GM04503 (cell line): ENCODE results near the gene XPOT.
A peak's percentile ranks its signal among the peaks of the same experiment; 100 is the strongest.
"Not testable (repeated sequence)": the region's sequence is repeated elsewhere in the genome, so short reads cannot be mapped to it uniquely, and the experiment has no call there.

Experiments
- DNase-seq: peaks from one replicate; pipeline ENCODE4 v3.0.0-alpha.2; 2012; ENCODE audit warnings: low read depth

XPOT gene

DNA sequence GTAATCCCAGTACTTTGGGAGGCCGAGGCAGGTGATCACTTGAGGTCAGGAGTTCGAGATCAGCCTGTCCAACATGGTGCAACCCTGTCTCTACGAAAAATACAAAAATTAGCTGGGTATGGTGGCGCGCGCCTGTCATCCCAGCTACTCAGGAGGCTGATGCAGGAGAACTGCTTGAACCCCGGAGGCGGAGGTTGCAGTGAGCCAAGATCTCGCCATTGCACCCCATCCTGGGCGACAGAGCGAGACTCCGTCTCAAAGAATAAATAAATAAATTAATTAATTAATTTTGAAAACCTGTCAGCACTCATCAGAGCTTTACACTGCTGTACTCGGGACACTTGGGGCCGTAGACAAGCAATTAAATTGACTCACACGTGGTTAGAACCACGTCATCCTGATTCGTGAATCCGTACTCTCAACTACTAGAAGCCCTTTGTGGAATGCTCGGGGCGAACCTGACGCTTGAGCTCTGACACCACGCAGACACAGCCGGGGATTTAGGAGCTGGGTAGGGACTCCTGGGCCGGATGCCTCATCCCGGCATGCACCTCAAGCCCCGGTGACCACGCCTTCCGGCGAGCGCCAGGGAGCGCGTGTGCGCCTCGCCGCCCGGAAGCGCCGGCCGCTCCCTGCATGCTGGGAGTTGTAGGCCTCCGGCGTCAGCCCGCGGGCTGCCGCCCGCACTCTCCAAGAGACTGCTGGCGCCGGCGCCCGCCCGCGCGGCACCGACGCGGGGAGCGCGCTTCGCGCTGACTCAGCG is at the start of gene XPOT:
Gene XPOT (plus strand): TSS at position 686 of the 763 bp plus-strand sequence. CDS start 5,644 bp downstream, outside the sequence.
- peak; percentile 85 for DNase-seq

GRCh38 chr12:64356209-64356608 is 48.0 kb upstream of the XPOT start:
- DNase-seq = not testable (repeated sequence)

- not testable (repeated sequence) for DNase-seq
These were observed 43.0 kb upstream of the XPOT start for GRCh38 chr12:64361173-64361572.

- no peak for DNase-seq
These were observed 41.4 kb upstream of the XPOT start for GRCh38 chr12:64362721-64363305.

DNA sequence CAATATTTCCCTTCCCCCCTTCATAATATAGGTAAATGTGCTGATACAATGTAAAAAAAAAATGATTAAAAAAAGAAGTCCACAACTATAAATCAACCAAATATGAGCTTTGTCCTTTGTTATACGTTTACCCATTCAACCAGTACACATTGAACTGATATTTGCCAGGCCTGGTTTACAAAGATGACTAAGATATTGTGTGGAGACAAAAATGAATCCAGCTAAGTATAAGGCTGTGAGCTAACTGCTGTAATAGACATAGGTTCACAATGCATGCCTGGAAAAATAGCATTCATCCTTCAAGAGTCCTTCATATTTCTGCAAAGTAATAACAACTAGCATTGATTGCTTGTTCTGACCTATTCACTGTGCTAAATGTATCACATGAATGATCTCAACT is 20.5 kb upstream of the XPOT start:
- no peak for DNase-seq

DNA sequence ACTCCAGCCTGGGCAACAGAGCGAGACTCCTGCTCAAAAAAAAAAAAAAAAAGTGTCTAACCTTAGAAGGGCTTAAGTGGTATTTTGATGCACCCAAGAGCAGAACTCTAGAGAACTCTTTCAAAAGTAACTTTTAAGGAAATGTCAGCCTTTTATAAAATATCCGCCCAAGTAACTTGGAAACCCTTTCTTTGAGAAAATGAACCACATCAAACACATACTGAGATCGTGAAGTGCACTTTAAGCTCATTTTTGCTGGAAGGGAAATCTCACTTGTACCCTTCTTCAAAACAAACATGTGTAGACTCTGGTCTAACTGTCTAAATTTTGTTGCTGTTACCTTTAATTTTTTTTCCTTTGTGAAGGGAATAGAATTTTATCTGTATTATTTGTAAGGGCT is 19.2 kb upstream of the XPOT start:
- DNase-seq = no peak

DNA sequence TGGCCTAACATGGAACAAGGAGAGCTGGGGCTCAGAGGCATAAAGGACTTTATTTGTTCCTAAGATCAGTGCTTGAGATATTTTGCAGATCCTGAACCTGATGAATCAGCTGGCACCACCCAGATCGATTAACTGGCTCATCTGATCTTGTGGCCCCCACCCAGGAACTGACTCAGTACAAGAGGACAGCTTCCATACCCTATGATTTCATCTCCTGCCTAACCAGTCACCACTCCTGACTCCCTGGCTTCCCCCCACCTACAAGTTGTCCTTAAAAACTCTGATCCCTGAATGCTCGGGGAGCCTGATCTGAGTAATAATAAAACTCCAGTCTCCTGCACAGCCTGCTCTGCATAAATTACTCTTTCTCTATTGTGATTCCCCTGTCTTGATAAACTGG is 18.7 kb upstream of the XPOT start:
- DNase-seq = no peak

- no peak for DNase-seq
These were observed 16.9 kb upstream of the XPOT start for GRCh38 chr12:64387197-64387816.

DNA sequence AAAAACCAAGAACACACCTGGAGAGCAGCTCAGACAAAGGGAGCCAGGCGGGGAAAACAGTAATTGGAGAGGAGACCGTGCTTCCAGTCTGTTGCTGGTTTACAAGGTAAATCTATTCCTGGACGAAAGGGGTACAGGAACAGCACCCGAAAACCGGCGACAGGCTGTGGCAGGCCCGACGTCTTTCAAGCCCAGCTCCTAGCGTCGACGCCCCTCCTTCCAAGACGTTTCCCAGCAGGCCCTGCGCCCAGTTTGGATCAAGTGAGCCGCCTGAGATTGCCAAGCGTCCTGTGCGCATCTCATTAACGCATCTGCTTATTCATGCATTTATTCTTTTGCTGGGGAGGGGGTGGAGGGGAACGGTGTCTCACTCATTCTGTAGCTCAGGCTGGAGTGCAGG is 15.0 kb upstream of the XPOT start:
- DNase-seq = no peak

DNA sequence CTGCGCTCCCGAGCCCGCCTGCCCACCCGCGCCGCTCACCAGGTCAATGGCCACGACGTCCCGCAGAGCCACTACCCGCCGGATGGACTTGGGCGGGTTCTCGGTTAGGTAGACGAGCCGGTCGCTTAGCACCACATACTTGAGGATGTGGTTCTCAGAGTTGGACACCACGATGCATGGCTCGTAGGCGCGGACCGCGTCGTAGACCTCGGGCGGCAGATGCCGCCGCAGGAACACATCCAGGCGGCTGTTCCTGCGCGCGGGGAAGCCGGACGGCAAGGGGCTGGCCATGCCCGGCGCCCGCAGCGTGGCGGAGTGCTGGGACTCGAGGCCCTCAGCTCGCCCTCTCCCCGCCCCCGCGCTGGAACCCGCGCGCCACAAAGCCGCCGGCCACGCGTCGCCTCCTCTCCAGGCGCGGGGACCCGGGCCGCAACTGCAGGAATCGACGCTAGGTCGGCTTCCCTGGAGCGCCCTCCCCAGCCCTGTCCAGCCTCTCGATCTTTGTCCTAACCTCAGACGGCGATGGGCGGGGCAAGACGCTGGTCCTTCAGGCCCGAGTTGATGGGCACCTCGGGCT is 13.8 kb upstream of the XPOT start, which contains the start of gene C12orf56:
Gene C12orf56 (minus strand): TSS at position 484 of the 577 bp plus-strand sequence. CDS start 193 bp downstream, at position 291.
- DNase-seq = no peak

- no peak for DNase-seq
These were observed 12.0 kb upstream of the XPOT start for GRCh38 chr12:64392221-64392620.

- no peak for DNase-seq
These were observed 8.5 kb upstream of the XPOT start for GRCh38 chr12:64395739-64396138.

DNA sequence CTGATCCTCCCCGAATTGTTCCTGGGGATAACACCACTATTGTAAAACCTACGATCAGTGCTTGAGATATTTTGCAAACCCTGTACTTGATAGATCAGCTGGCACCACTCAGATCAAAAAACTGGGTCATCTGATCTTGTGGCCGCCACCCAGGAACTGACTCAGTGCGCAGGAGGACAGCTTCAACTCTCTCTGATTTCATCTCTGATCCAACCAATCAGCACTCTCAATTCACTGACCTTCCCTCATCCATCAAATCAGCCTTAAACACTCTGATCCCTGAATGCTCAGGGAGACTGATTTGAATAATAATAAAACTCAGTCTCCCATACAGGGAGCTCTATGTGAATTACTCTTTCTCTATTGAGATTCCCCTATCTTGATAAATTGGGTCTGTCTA is 4.2 kb upstream of the XPOT start:
- DNase-seq = no peak

DNA sequence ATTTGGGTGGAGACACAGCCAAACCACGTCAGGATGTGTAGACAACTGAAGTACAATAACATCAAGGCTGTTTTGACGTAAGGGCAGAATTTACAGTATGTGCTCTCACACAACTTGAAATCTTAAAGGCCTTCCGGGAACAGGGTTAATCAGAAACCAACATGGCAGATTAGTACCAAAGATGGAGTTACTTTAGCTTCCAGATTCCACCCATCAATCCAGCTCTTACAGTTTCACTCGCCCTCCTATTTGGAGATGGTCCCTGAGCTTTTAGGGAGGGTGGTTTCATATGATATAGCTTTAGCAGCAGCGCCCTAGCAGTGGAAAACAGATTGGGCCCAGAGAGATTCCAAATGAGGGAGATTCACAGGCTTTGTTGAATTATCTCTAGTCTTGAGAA is 2.0 kb upstream of the XPOT start:
- no peak for DNase-seq

DNA sequence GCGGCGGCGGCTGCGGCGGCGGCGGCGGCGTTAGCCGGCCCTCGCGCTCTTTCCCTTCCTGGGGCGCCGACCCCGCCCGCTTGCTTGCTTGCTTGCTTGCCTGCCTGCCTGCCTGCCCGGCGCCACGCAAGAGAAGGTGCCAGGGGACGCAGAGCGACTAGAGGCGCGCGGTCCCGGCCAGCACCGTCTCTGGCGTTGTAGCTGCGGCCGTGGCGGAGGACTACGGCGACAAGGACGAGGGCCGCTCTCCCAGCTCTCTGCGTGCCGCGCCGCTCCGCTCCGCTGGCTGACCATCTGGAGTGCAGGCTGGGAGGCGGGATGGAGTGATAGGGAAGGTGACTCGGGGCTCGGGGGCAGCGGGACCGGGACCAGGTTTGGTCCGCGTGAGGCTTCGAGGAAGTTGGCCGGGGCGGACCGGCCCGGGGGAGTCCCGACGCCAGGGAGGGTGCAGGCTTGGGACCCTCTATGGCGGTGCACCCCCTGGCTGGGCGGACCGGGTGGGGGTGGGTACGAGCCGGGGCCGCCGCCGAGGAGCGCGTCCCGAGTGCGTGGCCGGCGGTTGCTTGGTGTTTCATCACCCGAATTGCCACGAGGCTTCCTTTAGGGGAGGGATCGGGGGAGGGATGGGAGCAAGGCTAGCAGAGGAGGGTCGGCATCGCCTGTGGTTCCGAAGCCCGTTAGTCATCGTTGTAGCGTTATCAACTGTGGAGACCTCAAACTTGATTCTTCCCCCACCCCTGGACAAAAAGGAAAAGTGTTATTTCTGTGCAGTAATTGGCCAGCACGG is 471 bp downstream of the XPOT start:
- peak; percentile 38 for DNase-seq

GRCh38 chr12:64407342-64408223 is 3.4 kb downstream of the XPOT start:
- DNase-seq = no peak

DNA sequence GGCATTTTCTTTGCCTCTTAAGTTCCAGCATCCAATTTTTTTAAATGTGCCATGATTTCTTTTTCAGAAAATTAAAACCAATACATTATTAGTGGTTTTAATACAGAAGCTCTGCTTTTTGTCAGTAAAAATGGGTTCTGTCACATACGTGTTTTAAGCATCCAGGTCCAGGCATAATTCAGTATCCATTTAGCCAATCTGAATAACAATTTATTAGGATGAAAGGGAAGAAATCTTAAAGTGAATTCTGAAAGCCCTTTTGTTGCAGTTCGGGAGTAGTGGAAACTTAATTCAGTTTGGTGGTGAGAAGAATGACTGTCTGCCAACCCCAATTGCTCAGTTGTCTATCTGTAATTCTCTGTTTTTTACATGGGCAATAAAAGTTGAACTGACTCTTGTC is 7.2 kb downstream of the XPOT start:
- DNase-seq = no peak

DNA sequence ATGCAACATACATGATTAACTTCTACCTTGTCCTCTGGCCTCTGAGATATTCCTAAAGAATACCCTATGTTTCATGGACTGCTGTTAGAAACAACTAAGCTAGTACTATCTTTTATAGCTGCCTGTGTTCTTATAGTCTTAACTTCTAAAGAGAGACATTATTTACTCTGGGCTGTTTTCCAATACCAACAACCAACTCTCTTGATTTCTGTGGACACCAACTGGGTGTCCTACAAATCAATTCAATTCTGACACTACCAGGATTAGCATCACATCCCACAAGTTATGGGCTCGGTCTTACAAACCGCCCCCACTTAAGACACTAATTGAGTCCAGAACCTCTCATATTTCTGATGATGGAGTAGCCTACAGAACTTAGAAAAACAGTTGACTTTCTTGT is 8.3 kb downstream of the XPOT start:
- DNase-seq = no peak

DNA sequence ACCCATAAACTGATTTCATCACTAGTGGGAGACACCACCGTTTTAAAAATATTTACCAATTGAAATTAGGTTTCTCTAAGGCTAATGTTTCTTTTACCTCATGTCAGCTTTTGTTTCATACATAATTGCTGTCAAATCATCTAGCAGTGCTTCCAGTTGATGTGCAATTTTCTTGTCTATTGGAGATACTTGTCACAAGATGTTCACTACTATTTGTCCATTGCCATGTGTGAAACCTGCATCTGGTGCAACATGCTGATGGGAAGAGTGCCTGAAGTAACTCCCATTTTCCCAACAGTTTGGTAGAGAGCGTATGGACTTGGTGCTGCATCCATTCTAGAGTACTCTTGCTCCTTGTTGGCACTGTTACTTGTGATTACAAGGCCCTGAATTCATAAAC is 9.7 kb downstream of the XPOT start:
- DNase-seq = no peak

GRCh38 chr12:64418209-64418608 is 14.0 kb downstream of the XPOT start:
- no peak for DNase-seq

- no peak for DNase-seq
These were observed 15.5 kb downstream of the XPOT start for GRCh38 chr12:64419696-64420095.
